Activated CD4-positive, alpha-beta memory T cell treated with anti-CD3 and anti-CD28 coated beads for 36 hours (primary cell): ENCODE results near the gene RAB3B. TPM values are rescaled to one million over a fixed set of nuclear protein-coding genes. Genes with fewer than 3 reads are reported as not detected.

ENCODE experiments used
- CTCF ChIA-PET: fragments of 350-600 bp; sonication (Branson Sonifier 250); formaldehyde crosslinking; loops from one replicate; lab custom pipeline; 2021; ENCODE audit warnings: antibody characterized with exemption, inconsistent platforms; lab: Charles Lee
- POLR2A ChIA-PET: fragments of 350-600 bp; sonication (Branson Sonifier 250); formaldehyde crosslinking; loops from one replicate; lab custom pipeline; 2021; ENCODE audit warnings: antibody characterized with exemption; lab: Charles Lee
- DNase-seq: peaks from one replicate; pipeline ENCODE4 v3.0.0-alpha.2; 2020
- H3K27ac Mint-ChIP-seq: one replicate; pipeline ENCODE4 v1.8.0; 2021; ENCODE audit warnings: mixed read lengths
- H3K27me3 Mint-ChIP-seq: one replicate; pipeline ENCODE4 v1.8.0; 2021; ENCODE audit warnings: mixed read lengths
- H3K36me3 Mint-ChIP-seq: one replicate; pipeline ENCODE4 v1.8.0; 2021; ENCODE audit warnings: mixed read lengths
- H3K4me1 Mint-ChIP-seq: one replicate; pipeline ENCODE4 v1.8.0; 2021; ENCODE audit warnings: low read depth, mixed read lengths
- H3K4me3 Mint-ChIP-seq: one replicate; pipeline ENCODE4 v1.8.0; 2021; ENCODE audit warnings: mild to moderate bottlenecking, mixed read lengths
- H3K9me3 Mint-ChIP-seq: one replicate; pipeline ENCODE4 v1.8.0; 2021; ENCODE audit warnings: mixed read lengths
- intact Hi-C: fragments of 100-400 bp; cut with micrococcal nuclease; formaldehyde crosslinking; loops from one replicate; pipeline ENCODE4 v1.15.1; 2023
- total RNA-seq, 2 experiments: library from RNA; stranded (reverse); gene quantifications; one replicate each; pipeline ENCODE4 v1.2.3, GENCODE V29; 2021

The RAB3B gene
- total RNA-seq, 2 experiments from 2014 or later = 0.17 to 0.21 TPM

DNA sequence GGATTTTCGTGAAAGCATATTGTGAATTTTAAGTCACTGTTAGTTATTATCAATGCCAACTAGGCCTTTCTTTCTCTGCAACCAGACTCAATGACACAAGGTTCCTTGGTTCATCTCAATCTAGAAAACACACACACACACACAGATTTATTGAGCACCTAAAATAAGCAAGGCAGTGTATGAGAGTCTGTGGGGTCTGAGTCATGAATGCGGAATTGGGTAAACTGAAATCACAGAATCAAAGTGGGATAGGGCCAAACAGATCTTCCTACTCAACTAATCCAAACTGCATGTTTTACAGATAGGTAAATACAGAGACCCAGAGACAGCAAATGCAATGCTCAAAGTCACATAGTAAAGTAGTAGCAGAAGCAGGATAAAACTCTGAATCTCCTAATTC, 63.5 kb downstream of the RAB3B start:
- H3K36me3 Mint-ChIP-seq = no peaks in the 10 kb centered on the region
- intact Hi-C loops = no loop called here

DNA sequence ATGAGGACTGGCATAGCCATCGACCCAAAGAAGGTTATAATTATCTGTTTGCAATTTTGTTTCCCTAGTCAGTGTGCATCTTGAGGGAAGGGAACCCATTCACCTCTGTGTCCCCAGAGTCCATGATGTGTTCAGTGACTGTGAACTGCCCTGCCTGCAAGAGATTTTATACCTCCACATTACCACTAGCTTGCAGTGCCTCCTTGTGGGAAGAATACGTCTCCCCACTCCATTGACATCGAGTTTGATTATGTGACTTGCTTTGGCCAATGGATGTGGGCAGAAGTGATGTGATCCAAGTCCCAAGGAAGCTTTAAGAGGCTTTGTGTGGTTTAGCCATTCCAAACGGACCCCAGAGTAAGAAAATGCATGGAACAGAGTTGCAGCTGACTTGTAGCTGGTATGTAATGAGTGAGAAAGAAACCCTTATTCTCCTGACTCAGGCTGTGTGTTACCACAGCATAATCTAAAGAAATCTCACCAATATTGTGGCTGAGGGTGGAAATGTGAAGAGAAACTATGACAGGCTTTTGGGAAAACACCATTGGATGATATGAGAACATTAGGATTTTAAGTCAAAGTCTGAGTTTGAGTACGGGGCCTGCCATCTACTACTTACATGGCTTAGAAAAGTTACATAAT, 64.2 kb downstream of the RAB3B start:
- intact Hi-C loops = no loop called here
- CTCF ChIA-PET = interaction anchor here (0.5 to 3.5 kb wide), 3 partner anchors 29 to 83 kb away, joined by 3 to 21 read pairs (median 3); no protein-coding TSS in a partner anchor
- Mint-ChIP-seq H3K27ac (no peak overlapping the region), H3K4me3 (no peak overlapping the region), H3K4me1 (no peaks in the 10 kb centered on the region), H3K36me3 (no peaks in the 10 kb centered on the region), H3K9me3 (no peaks in the 10 kb centered on the region), H3K27me3 (peaks cover 5% of the 10 kb centered on the region)
- POLR2A ChIA-PET = no interaction called here
- peak; percentile 14 for DNase-seq

More for the DNA sequence above, 63.5 kb downstream of the RAB3B start:
- H3K9me3 Mint-ChIP-seq = no peaks in the 10 kb centered on the region
- DNase-seq = no peak
- no peak overlapping the region for H3K4me3 Mint-ChIP-seq
- ChIA-PET POLR2A (no interaction called here), CTCF (interaction anchor here (0.8 kb wide), 1 partner anchor 47 kb away, joined by 3 read pairs; no protein-coding TSS in a partner anchor)
- H3K27me3 Mint-ChIP-seq = peaks cover 5% of the 10 kb centered on the region
- no peak overlapping the region for H3K27ac Mint-ChIP-seq
- H3K4me1 Mint-ChIP-seq = no peaks in the 10 kb centered on the region

DNA sequence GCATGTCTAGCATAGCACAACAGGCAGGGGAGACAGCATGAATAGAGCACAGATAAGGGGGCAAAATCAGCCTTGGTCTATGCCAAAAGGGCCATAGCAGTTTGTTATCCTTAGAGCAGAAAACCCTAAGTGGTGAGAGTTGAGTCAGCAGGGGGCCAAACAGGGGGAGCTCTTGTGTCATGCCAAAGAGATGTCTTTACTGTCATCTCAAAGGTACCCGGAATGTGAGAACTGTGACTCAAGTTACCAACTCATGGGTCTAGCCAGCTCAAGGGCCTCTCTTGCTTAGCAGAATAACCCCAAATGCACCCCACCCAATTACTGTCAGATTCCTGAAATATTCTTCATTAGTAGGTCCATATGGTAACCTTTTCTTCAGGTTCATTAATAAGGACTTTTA, 66.0 kb downstream of the RAB3B start:
- H3K36me3 Mint-ChIP-seq = no peaks in the 10 kb centered on the region
- intact Hi-C loops = no loop called here
- H3K9me3 Mint-ChIP-seq = no peaks in the 10 kb centered on the region
- H3K27ac Mint-ChIP-seq = no peak overlapping the region
- CTCF ChIA-PET = interaction anchor here (3.5 kb wide), 1 partner anchor 27 kb away, joined by 21 read pairs; no protein-coding TSS in a partner anchor
- H3K27me3 Mint-ChIP-seq = peaks cover 8% of the 10 kb centered on the region
- H3K4me3 Mint-ChIP-seq = no peak overlapping the region
- POLR2A ChIA-PET = no interaction called here
- H3K4me1 Mint-ChIP-seq = no peaks in the 10 kb centered on the region
- peak; percentile 73 for DNase-seq

DNA sequence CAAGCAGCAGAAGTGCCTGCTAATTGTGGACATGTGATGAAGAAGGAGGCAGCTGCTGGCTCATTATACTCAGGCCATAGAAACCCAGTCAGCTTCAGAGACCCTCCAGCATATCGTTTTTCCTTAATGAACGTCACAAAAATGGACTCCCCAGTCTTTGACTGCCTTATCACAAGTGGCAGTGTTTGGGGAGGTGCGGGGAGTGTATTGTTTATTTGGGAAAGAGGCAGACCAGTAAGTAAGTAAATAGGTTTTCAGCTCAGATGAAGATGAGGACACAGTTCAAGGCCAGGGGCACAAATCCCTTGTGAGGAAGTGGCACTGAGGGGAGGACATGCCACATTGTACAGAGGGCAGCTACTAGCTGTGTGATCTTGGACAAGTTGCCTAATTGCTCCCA, 68.5 kb downstream of the RAB3B start:
- DNase-seq = no peak
- Mint-ChIP-seq H3K27me3 (peaks cover 13% of the 10 kb centered on the region), H3K36me3 (no peaks in the 10 kb centered on the region), H3K9me3 (no peaks in the 10 kb centered on the region), H3K27ac (no peak overlapping the region), H3K4me3 (no peak overlapping the region), H3K4me1 (no peaks in the 10 kb centered on the region)
- ChIA-PET POLR2A (no interaction called here), CTCF (no interaction called here)
- intact Hi-C loops = no loop called here

DNA sequence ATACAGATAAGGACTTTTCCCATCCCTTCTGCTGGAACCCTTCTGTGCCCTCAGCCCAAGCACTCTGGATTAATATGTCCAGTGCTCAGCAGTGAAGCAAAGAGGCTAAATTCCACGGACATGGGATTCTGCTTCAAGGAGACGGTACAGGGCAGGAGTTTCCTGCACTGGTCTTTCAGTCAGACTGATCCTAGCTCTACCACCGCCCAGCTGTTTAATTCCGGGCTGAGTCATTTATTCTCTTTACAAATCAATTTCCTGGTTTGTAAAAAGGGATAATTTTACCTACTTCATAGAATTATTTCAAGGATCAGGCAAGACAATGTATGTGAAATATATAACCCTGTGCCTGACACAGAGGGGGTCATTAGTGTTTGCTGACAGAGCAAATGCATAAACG, 70.4 kb downstream of the RAB3B start:
- CTCF ChIA-PET = no interaction called here

DNA sequence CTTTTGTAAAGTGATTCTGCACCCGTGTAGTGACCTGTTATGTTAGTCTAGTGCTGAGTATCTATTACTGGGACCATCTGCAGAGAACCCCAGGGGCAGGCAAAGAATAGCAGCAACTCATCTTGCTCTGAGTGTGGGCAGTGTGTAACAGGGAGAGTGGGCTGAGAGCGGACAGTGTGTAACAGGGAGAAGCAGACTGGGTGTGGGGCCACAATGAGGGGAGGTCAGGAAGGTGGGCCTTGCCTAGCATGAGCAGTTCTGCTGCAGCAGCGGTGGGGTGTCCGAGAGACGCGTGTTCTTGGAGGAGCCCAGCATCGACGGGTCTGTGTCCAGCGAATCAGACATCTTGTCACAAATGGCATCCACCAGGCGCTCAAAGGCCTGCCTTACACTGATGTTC, 70.8 kb downstream of the RAB3B start:
- Mint-ChIP-seq H3K27ac (no peak overlapping the region), H3K4me1 (no peaks in the 10 kb centered on the region), H3K4me3 (no peak overlapping the region), H3K36me3 (no peaks in the 10 kb centered on the region), H3K27me3 (peaks cover 13% of the 10 kb centered on the region), H3K9me3 (no peaks in the 10 kb centered on the region)
- DNase-seq = no peak
- intact Hi-C loops = no loop called here
- CTCF ChIA-PET = no interaction called here
- POLR2A ChIA-PET = no interaction called here

More for the DNA sequence above, 70.4 kb downstream of the RAB3B start:
- Mint-ChIP-seq H3K4me1 (no peaks in the 10 kb centered on the region), H3K27me3 (peaks cover 13% of the 10 kb centered on the region), H3K9me3 (no peaks in the 10 kb centered on the region), H3K4me3 (no peak overlapping the region), H3K27ac (no peak overlapping the region), H3K36me3 (no peaks in the 10 kb centered on the region)
- POLR2A ChIA-PET = no interaction called here
- DNase-seq = no peak
- intact Hi-C loops = no loop called here

DNA sequence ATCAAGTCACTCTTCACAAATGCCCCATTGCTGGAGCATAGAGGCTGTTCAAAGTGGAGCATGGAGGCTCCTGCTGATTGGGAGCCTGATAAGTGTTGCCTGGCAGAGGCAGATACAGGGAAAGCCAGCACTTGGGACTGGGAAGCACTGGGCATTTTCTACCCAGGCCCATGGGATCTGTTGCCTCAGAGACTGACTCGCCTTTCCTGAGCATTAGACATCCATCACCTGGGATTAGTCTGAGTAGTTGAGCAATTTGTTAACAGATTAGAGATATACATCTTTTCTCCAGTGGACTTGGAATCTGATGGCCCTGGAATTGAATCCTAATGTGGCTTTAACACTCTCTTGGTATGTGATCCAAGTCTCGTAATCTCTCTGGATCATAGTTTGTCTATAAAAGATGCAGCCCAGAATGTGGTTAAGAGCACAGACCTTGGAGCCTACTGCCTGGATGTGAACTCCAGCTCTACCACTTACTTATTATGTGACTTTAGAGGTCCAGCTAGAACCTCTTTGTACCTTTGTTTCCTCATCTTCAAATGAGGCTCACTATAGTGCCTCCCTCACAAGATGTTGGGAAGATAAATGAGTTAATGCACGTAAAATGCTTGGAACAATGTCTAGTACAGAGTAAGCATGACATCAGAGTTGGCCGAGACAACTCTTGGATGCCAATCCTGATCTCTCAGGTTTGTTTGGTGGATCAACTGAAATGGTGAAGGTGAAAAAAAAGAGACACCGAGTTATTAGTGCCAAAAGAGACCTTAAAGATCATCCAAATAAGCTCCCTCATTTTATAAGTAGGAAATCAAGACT, 73.7 kb downstream of the RAB3B start:
- Mint-ChIP-seq H3K27me3 (peaks cover 13% of the 10 kb centered on the region), H3K27ac (no peak overlapping the region), H3K4me1 (no peaks in the 10 kb centered on the region), H3K36me3 (no peaks in the 10 kb centered on the region), H3K9me3 (no peaks in the 10 kb centered on the region), H3K4me3 (no peak overlapping the region)
- CTCF ChIA-PET = no interaction called here
- intact Hi-C loops = no loop called here
- POLR2A ChIA-PET = no interaction called here
- DNase-seq = no peak

DNA sequence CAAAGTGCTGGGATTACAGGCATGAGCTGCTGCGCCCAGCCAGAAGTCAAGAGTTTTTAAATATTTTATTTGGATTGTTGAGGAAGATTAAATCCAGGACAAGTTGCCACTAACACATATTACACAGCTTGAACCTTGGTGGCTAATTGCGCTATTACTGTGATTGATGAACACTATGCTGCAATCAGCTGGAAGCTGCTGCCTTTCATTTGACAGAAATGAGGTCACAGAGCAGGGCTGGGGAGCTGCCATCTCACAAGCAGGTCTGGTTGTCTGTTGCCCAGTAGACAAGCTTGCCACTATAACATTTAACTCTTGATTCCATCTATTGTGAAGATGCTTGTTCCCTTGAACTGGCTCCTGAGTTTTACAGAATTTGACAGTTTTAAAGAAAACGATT, 74.5 kb downstream of the RAB3B start:
- no peaks in the 10 kb centered on the region for H3K9me3 Mint-ChIP-seq
- H3K4me1 Mint-ChIP-seq = no peaks in the 10 kb centered on the region
- peaks cover 11% of the 10 kb centered on the region for H3K27me3 Mint-ChIP-seq
- ChIA-PET POLR2A (no interaction called here), CTCF (no interaction called here)
- H3K36me3 Mint-ChIP-seq = no peaks in the 10 kb centered on the region
- intact Hi-C loops = no loop called here
- no peak overlapping the region for H3K4me3 Mint-ChIP-seq
- DNase-seq = no peak
- no peak overlapping the region for H3K27ac Mint-ChIP-seq

DNA sequence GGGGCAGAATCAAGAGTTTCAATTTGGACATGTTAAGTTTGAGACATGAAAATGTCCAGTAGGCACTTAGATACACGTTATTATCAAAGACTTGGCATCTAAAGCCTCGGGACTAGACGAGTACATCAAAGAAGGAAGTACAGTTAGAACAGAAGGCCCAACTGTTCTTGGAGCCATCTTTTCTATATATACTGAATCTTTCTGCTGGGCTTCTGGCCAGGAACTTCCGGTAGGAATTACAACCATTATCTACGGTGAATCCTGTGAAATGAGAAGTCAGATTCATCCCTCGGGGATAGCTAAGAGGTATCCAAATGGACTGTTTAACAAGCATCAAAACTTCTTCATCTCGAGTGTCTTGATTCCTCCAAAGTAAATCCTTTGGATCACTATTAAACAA, 77.6 kb downstream of the RAB3B start:
- no peaks in the 10 kb centered on the region for H3K9me3 Mint-ChIP-seq
- CTCF ChIA-PET = no interaction called here

DNA sequence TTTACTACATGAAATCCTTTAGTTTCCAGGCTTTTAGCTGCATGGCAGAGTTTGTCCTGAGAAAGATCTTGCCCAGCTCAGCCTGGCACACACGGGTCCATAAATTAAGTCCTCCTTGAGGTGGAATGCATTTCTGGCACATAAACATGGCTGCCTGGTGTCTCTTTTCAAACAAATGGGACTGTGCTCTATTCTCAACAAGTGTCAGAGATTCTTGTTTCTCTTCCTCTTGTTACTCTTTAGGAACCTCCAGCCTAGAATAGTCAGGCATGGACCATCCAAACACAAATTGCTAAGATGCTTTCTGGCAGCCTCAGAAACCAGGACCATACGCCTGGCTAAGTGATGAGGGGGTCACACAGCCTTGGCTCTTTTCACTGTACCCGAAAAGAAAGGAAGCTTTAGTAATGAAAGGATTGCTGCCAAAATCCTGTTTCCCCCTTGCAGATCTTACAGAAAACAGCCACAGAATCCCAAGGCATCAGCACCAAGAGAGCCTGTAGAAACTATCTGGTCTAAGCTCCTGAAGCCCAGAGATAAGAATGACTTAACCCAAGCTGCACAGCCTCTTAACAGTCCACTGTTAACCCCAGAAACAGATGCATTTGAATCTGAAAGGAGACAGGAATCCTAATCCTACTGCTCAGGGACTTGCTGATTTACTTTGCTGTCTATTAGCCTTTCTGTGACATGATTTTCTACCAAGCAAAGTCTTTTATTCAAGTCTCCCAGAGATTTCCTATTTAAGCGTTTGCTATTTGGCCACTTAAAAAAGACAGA, 80.1 kb downstream of the RAB3B start:
- intact Hi-C loops = no loop called here
- H3K4me1 Mint-ChIP-seq = no peaks in the 10 kb centered on the region
- no peak overlapping the region for H3K4me3 Mint-ChIP-seq
- CTCF ChIA-PET = no interaction called here
- POLR2A ChIA-PET = no interaction called here
- no peaks in the 10 kb centered on the region for H3K36me3 Mint-ChIP-seq
- no peak overlapping the region for H3K27ac Mint-ChIP-seq
- H3K9me3 Mint-ChIP-seq = peaks cover 4% of the 10 kb centered on the region
- H3K27me3 Mint-ChIP-seq = no peaks in the 10 kb centered on the region
- DNase-seq = no peak

More for the DNA sequence above, 77.6 kb downstream of the RAB3B start:
- H3K27ac Mint-ChIP-seq = no peak overlapping the region
- intact Hi-C loops = no loop called here
- H3K4me1 Mint-ChIP-seq = no peaks in the 10 kb centered on the region
- peaks cover 1% of the 10 kb centered on the region for H3K27me3 Mint-ChIP-seq
- H3K4me3 Mint-ChIP-seq = no peak overlapping the region
- no peaks in the 10 kb centered on the region for H3K36me3 Mint-ChIP-seq
- DNase-seq = no peak
- POLR2A ChIA-PET = no interaction called here

DNA sequence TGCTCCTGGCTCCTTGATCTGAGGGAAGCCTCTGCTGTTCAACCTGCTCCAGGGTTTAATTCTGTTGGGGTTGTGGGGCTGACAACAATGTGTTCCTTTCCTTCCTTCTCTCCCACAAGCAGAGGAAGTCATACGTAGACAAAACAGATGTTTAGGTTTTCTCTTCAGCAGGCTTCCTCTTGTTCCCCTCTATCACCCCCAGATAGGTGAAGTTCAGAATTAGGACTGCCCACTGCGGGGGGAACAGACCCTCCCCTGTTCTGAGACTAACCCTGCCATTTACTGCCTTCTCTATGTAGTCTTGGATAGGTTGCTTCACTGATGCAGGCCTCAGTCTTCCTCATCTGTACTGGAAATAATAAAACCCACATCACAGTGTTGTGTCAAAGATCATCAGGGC, 82.0 kb downstream of the RAB3B start:
- POLR2A ChIA-PET = no interaction called here
- H3K27me3 Mint-ChIP-seq = no peaks in the 10 kb centered on the region
- H3K4me1 Mint-ChIP-seq = no peaks in the 10 kb centered on the region
- H3K4me3 Mint-ChIP-seq = no peak overlapping the region
- peaks cover 4% of the 10 kb centered on the region for H3K9me3 Mint-ChIP-seq
- no peaks in the 10 kb centered on the region for H3K36me3 Mint-ChIP-seq
- intact Hi-C loops = no loop called here
- CTCF ChIA-PET = no interaction called here
- DNase-seq = no peak
- H3K27ac Mint-ChIP-seq = no peak overlapping the region

DNA sequence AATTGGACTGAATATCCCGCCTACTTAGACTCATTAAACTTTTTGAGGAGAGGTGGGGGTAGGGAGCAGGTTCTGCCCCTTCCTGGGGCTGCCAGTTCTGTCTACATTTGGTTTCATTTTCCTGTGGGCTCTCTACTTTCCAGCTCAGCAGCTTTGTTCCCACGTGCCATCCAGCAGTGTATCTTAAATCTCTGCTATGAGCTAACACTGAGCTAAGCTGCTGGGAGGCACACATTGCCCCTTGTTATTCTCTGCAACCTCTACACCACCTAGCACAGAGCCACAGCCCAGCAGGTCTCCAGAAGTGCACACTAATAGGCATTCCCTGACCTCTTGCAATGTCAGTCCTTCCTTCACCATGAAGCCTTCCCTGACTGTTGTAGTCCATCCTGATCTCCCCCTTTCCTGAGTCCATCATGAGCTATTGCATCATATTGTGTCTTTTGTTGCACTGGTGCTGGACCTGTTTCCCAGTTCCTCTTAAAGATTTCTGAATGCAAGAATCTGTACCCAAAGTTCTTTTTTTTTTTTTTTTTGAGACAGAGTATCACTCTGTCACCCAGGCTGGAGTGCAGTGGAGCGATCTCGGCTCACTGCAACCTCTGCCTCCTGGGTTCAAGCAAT, 83.3 kb downstream of the RAB3B start:
- POLR2A ChIA-PET = no interaction called here
- intact Hi-C loops = no loop called here
- CTCF ChIA-PET = interaction anchor here (3.0 kb wide), 1 partner anchor 10 kb away, joined by 9 read pairs; no protein-coding TSS in a partner anchor
- no peaks in the 10 kb centered on the region for H3K4me1 Mint-ChIP-seq
- H3K4me3 Mint-ChIP-seq = no peak overlapping the region
- no peaks in the 10 kb centered on the region for H3K27me3 Mint-ChIP-seq
- H3K36me3 Mint-ChIP-seq = no peaks in the 10 kb centered on the region
- no peak for DNase-seq
- no peak overlapping the region for H3K27ac Mint-ChIP-seq
- peaks cover 4% of the 10 kb centered on the region for H3K9me3 Mint-ChIP-seq
